ENCODE measurements around the gene CAPS. TPM values are rescaled to one million over a fixed set of nuclear protein-coding genes. Genes with fewer than 3 reads are reported as not detected.
"Not testable (repeated sequence)": the region's sequence is repeated elsewhere in the genome, so short reads cannot be mapped to it uniquely, and the experiment has no call there.

The CAPS gene
- total and polyA plus RNA-seq, 12 donors, result 1.3 to 14.1 (median 3.0) TPM

GRCh38 chr19:5881543-5882299 is 32.3 kb upstream of the CAPS start:
- Histone ChIP-seq H3K27ac (peak overlapping the region in 2 of 10 donors; percentile 39 to 76), H3K27me3 (peaks cover 0 to 19% (median 12%) of the 10 kb centered on the region in 7 donors), H3K4me1 (peaks cover 0 to 15% (median 9%) of the 10 kb centered on the region in 9 donors), H3K4me3 (no peak overlapping the region), H3K9me3 (no peaks in the 10 kb centered on the region), H3K36me3 (no peaks in the 10 kb centered on the region)
- peak in 1 of 8 donors; percentile 9 for ATAC-seq
- WGBS, 2 donors, result 65 to 70% methylated on average over 19 of the region's 19 CpGs
- intact Hi-C loops (cut with DNase I), result loop anchor here in 2 of 10 donors (5.0 to 10.0 kb wide), 2 partner anchors 47 to 54 kb away; partner anchors contain the start of gene FUT6 (in 1 of the 2)
- DNase-seq, result no peak
- no peak for TF ChIP-seq CTCF (IDR thresholded peaks at IDR 0.05)

GRCh38 chr19:5882421-5882968 is 31.6 kb upstream of the CAPS start:
- Histone ChIP-seq H3K4me3 (no peak overlapping the region), H3K36me3 (no peaks in the 10 kb centered on the region), H3K27me3 (peaks cover 0 to 19% (median 11%) of the 10 kb centered on the region in 7 donors), H3K4me1 (peaks cover 0 to 15% (median 9%) of the 10 kb centered on the region in 9 donors), H3K9me3 (no peaks in the 10 kb centered on the region), H3K27ac (peak overlapping the region in 1 of 10 donors; percentile 17)
- ATAC-seq, result no peak
- intact Hi-C loops (cut with DNase I), result loop anchor here in 2 of 10 donors (5.0 to 10.0 kb wide), 2 partner anchors 48 to 55 kb away; partner anchors contain the start of gene FUT6 (in 1 of the 2)
- no peak for DNase-seq
- 62 to 74% methylated on average over 9 of the region's 9 CpGs for WGBS, 2 donors
- TF ChIP-seq CTCF (IDR thresholded peaks at IDR 0.05), result no peak

GRCh38 chr19:5883157-5883873 is 30.7 kb upstream of the CAPS start:
- not testable (repeated sequence) for H3K27ac ChIP-seq, H3K36me3 ChIP-seq, DNase-seq, ATAC-seq, H3K9me3 ChIP-seq, H3K4me3 ChIP-seq
- WGBS, 2 donors, result 74 to 77% methylated on average over 13 of the region's 13 CpGs
- Histone ChIP-seq H3K27me3 (peaks cover 0 to 19% (median 6%) of the 10 kb centered on the region in 7 donors), H3K4me1 (peaks cover 0 to 15% (median 9%) of the 10 kb centered on the region in 9 donors)
- intact Hi-C loops (cut with DNase I), result loop anchor here in 2 of 10 donors (5.0 to 10.0 kb wide), 2 partner anchors 49 to 56 kb away; partner anchors contain the start of gene FUT6 (in 1 of the 2)

GRCh38 chr19:5884065-5884811 is 29.8 kb upstream of the CAPS start:
- 78 to 85% methylated on average over 11 of the region's 11 CpGs for WGBS, 2 donors
- H3K27ac ChIP-seq, H3K36me3 ChIP-seq, ATAC-seq, H3K4me3 ChIP-seq, H3K9me3 ChIP-seq, DNase-seq: not testable (repeated sequence)
- intact Hi-C loops (cut with DNase I), result loop anchor here in 2 of 10 donors (5.0 to 10.0 kb wide), 2 partner anchors 49 to 57 kb away; partner anchors contain the start of gene FUT6 (in 1 of the 2)
- Histone ChIP-seq H3K4me1 (peaks cover 0 to 15% (median 9%) of the 10 kb centered on the region in 9 donors), H3K27me3 (peaks cover 0 to 11% (median 4%) of the 10 kb centered on the region in 7 donors)
